Panc1 (cell line): ENCODE data around the gene CPSF3. TPM values are rescaled to one million over a fixed set of nuclear protein-coding genes. Genes with fewer than 3 reads are reported as not detected.

Source experiments
- ATAC-seq: fragments of 200-7000 bp; cut with Tn5 transposase; 2 replicates; pipeline ENCODE4 v1.9.1; 2020; ENCODE audit warnings: mild to moderate bottlenecking, moderate library complexity
- BruUV-seq: library from RNA; stranded (reverse); fragments of 400-500 nt; replicated peaks from 2 replicates; lab custom pipeline; 2021; lab: Mats Ljungman, UMichigan
- CTCF ChIA-PET: fragments of 300-600 bp; sonication (Branson Sonifier 250); formaldehyde crosslinking; loops from one replicate; lab custom pipeline; 2022; ENCODE audit warnings: antibody characterized with exemption; lab: Charles Lee
- POLR2A ChIA-PET: fragments of 300-600 bp; sonication (Branson Sonifier 250); formaldehyde crosslinking; loops from one replicate; lab custom pipeline; 2022; ENCODE audit warnings: antibody characterized with exemption; lab: Charles Lee
- DNase-seq: peaks from one replicate; pipeline ENCODE4 v3.0.0-alpha.2; 2010; ENCODE audit warnings: low read depth, low spot score
- H3K27ac ChIP-seq: 2 replicates; pipeline ENCODE4 v1.5.1; 2011; ENCODE audit warnings: mild to moderate bottlenecking, low read length, inconsistent platforms
- H3K27me3 ChIP-seq: fragments of 200-500 bp; sonication (Bioruptor generic); 2 replicates; pipeline ENCODE4 v1.6.0; 2014; ENCODE audit warnings: low read length, inconsistent platforms; ENCODE audit not compliant: control insufficient read depth, insufficient read depth
- H3K36me3 ChIP-seq: fragments of 200-500 bp; sonication (Bioruptor generic); 2 replicates; pipeline ENCODE4 v1.5.1; 2014; ENCODE audit warnings: inconsistent platforms, mild to moderate bottlenecking, low read length, moderate library complexity; ENCODE audit not compliant: control insufficient read depth, insufficient read depth
- H3K4me1 ChIP-seq: 2 replicates; pipeline ENCODE4 v1.5.1; 2011; ENCODE audit warnings: inconsistent platforms, mild to moderate bottlenecking, low read length, moderate library complexity; ENCODE audit not compliant: control insufficient read depth, insufficient read depth
- H3K4me3 ChIP-seq, 2 experiments: 2 replicates each; pipeline ENCODE4 v1.5.1; 2011 to 2012; ENCODE audit warnings: low read depth in 2 of 2, low read length in 2 of 2, mild to moderate bottlenecking in 2 of 2, inconsistent platforms in 1 of 2, moderate library complexity in 1 of 2
- H3K9me3 ChIP-seq: fragments of 200-500 bp; sonication (Bioruptor generic); 2 replicates; pipeline ENCODE4 v1.5.1; 2014; ENCODE audit warnings: low read depth, mild to moderate bottlenecking, inconsistent platforms, low read length, moderate library complexity; ENCODE audit not compliant: control insufficient read depth, insufficient read depth
- POLR2AphosphoS5 ChIP-seq: IDR thresholded peaks from 2 replicates; pipeline ENCODE4 v1.6.1; 2012; ENCODE audit warnings: mild to moderate bottlenecking, low read depth, low read length, moderate library complexity
- SIN3A ChIP-seq: IDR thresholded peaks from 2 replicates; pipeline ENCODE4 v1.6.1; 2012; ENCODE audit warnings: low read depth, mild to moderate bottlenecking, low read length, moderate library complexity, borderline replicate concordance; ENCODE audit not compliant: insufficient read depth
- TCF7L2 ChIP-seq: IDR thresholded peaks from 2 replicates; pipeline ENCODE4 v1.6.1; 2011; ENCODE audit warnings: mild to moderate bottlenecking, low read depth, low read length, inconsistent platforms
- in situ Hi-C: cut with HindIII; loops from 2 replicates; pipeline ENCODE4 v1.10.0; 2016; ENCODE audit warnings: low sequenced_read_pairs, low pct_unique_long_range_greater_than_20kb
- intact Hi-C: fragments of 100-400 bp; cut with micrococcal nuclease; formaldehyde crosslinking; loops from one replicate; pipeline ENCODE4 v1.10.0; 2022; ENCODE audit not compliant: unreplicated experiment
- total RNA-seq: library from RNA; stranded (reverse); gene quantifications from one replicate; pipeline ENCODE4 v1.2.1, GENCODE V29; 2021; ENCODE audit not compliant: unreplicated experiment
- TF ChIP-seq, protein P1 (sequence below), 2 experiments: IDR thresholded peaks; 2 replicates each; pipeline ENCODE4 v1.6.1; 2011 to 2012; ENCODE audit warnings: low read depth in 2 of 2, control low read depth in 1 of 2, low read length in 1 of 2, mild to moderate bottlenecking in 1 of 2, moderate library complexity in 1 of 2; ENCODE audit not compliant: insufficient read depth in 1 of 2
- TF ChIP-seq, protein P2 (sequence below): fragments of 450-650 bp; IDR thresholded peaks from 2 replicates; pipeline ENCODE4 v1.5.1; 2017; ENCODE audit warnings: mild to moderate bottlenecking

Gene CPSF3
- total RNA-seq, 1 experiment from 2014 or later, result 54.1 TPM

DNA sequence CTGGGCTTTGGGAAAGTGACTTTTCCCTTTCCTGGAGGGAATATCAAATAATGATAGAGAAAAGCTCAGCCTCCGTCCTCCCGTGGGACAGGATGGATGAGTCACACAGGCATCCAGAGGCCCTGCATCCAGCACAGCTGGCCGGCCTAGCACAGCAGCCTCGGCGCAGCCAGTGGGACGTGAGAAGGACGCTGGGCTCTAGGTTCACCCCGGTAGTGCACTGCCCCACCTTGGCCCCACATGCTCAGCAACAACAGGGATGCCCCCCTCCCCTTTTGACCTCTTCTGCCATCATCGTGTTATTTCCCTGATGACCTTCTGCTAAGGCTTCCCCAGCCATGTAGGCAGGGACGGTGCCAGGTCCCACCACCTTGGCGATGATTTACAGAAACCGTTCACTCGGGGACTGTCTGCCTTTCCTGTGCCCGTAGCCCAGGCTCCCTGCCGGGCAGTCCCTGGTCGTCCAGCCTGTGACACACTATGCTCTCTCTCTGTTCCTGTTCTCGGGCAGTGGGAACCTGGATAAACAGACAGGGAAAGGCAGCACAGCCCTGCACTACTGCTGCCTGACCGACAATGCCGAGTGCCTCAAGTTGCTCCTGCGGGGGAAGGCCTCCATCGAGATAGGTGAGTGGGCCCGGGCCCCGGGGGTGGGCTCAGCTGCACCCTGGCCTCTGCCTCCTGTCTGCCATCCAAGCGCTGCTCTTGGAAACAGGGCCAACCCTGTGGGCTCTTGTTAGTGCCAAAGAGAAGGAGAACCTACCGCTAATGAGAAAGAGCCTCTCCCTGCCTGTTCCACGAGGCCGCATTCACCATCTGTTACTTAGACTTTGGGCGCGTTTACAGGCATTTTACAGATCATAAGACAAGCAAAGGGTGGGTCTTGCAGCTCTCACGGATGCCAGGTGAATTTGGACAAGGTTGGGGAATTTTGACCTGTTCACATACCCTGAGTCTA is 44.7 kb upstream of the CPSF3 start:
- TF ChIP-seq TCF7L2, result no peak
- TF ChIP-seq, protein P1, sequence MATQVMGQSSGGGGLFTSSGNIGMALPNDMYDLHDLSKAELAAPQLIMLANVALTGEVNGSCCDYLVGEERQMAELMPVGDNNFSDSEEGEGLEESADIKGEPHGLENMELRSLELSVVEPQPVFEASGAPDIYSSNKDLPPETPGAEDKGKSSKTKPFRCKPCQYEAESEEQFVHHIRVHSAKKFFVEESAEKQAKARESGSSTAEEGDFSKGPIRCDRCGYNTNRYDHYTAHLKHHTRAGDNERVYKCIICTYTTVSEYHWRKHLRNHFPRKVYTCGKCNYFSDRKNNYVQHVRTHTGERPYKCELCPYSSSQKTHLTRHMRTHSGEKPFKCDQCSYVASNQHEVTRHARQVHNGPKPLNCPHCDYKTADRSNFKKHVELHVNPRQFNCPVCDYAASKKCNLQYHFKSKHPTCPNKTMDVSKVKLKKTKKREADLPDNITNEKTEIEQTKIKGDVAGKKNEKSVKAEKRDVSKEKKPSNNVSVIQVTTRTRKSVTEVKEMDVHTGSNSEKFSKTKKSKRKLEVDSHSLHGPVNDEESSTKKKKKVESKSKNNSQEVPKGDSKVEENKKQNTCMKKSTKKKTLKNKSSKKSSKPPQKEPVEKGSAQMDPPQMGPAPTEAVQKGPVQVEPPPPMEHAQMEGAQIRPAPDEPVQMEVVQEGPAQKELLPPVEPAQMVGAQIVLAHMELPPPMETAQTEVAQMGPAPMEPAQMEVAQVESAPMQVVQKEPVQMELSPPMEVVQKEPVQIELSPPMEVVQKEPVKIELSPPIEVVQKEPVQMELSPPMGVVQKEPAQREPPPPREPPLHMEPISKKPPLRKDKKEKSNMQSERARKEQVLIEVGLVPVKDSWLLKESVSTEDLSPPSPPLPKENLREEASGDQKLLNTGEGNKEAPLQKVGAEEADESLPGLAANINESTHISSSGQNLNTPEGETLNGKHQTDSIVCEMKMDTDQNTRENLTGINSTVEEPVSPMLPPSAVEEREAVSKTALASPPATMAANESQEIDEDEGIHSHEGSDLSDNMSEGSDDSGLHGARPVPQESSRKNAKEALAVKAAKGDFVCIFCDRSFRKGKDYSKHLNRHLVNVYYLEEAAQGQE (IDR thresholded peaks at IDR 0.05; ENCODE audit: insufficient read depth in 1 of 2, low read depth in 2 of 2, low read length in 1 of 2), result no peak
- TF ChIP-seq, protein P2, sequence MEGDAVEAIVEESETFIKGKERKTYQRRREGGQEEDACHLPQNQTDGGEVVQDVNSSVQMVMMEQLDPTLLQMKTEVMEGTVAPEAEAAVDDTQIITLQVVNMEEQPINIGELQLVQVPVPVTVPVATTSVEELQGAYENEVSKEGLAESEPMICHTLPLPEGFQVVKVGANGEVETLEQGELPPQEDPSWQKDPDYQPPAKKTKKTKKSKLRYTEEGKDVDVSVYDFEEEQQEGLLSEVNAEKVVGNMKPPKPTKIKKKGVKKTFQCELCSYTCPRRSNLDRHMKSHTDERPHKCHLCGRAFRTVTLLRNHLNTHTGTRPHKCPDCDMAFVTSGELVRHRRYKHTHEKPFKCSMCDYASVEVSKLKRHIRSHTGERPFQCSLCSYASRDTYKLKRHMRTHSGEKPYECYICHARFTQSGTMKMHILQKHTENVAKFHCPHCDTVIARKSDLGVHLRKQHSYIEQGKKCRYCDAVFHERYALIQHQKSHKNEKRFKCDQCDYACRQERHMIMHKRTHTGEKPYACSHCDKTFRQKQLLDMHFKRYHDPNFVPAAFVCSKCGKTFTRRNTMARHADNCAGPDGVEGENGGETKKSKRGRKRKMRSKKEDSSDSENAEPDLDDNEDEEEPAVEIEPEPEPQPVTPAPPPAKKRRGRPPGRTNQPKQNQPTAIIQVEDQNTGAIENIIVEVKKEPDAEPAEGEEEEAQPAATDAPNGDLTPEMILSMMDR, result no peak
- TF ChIP-seq POLR2AphosphoS5, result no peak
- TF ChIP-seq SIN3A, result no peak
- DNase-seq, result no peak
- H3K36me3 ChIP-seq, result peaks cover 10% of the 10 kb centered on the region; the same call in 1 of the 2 replicates

DNA sequence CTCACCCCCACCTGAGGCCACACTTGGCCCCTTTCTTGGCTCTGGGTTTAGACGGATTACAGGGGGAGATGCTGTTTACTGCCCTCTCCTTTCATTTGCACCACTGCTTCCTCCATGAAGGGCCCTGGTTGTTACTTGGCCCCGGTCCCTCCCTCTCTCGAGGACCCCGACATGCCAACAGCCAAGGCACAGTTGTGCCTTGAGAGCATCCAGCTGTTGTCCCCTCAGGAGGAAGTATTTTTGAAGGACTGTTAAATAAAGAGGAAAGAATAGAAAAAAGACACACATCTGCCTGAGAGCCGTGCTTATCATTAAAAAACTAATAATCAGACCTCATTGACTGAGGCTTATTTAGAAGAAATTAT is 44.1 kb upstream of the CPSF3 start:
- DNase-seq, result no peak
- Histone ChIP-seq H3K9me3 (no peaks in the 10 kb centered on the region), H3K4me3 (no peak overlapping the region), H3K4me1 (peaks cover 51% of the 10 kb centered on the region), H3K27me3 (no peaks in the 10 kb centered on the region), H3K36me3 (peaks cover 8% of the 10 kb centered on the region; the same call in 1 of the 2 replicates), H3K27ac (peak overlapping the region; percentile 85)
- ChIA-PET CTCF (no interaction called here), POLR2A (no interaction called here)
- in situ Hi-C loops (no loop called here), intact Hi-C loops (loop anchor here (10.0 kb wide), 1 partner anchor 235 kb away; no protein-coding TSS in a partner anchor)
- TF ChIP-seq, protein P1 (IDR thresholded peaks at IDR 0.05; ENCODE audit: insufficient read depth in 1 of 2, low read depth in 2 of 2, low read length in 1 of 2), result no peak
- TF ChIP-seq POLR2AphosphoS5 (no peak), TCF7L2 (no peak), SIN3A (no peak)
- TF ChIP-seq, protein P2, result no peak
- BruUV-seq, result no TSS peak
- no peak for ATAC-seq

More for the DNA sequence above, 44.7 kb upstream of the CPSF3 start:
- ATAC-seq, result peak; percentile 73
- H3K27me3 ChIP-seq, result no peaks in the 10 kb centered on the region
- H3K9me3 ChIP-seq, result no peaks in the 10 kb centered on the region
- BruUV-seq, result no TSS peak
- CTCF ChIA-PET, result no interaction called here
- peak overlapping the region in 1 of 2 experiments; percentile 15; a peak in 1 of 4 replicates for H3K4me3 ChIP-seq
- in situ Hi-C loops, result no loop called here
- H3K4me1 ChIP-seq, result peaks cover 51% of the 10 kb centered on the region
- POLR2A ChIA-PET, result no interaction called here
- intact Hi-C loops, result loop anchor here (10.0 kb wide), 1 partner anchor 234 kb away; no protein-coding TSS in a partner anchor
- H3K27ac ChIP-seq, result peak overlapping the region; percentile 85
